Fibroblast of villous mesenchyme (primary cell): ENCODE measurements around the gene SLC25A48. TPM values are rescaled to one million over a fixed set of nuclear protein-coding genes. Genes with fewer than 3 reads are reported as not detected.
A peak's percentile ranks its signal among the peaks of the same experiment; 100 is the strongest.

Source experiments
- DNase-seq: peaks from one replicate; pipeline ENCODE4 v3.0.0-alpha.2; 2010; ENCODE audit warnings: low read depth
- H3K4me3 ChIP-seq: 2 replicates; pipeline ENCODE4 v1.5.1; 2011; ENCODE audit warnings: low read depth, mild to moderate bottlenecking, low read length
- CTCF ChIP-seq: IDR thresholded peaks from 2 replicates; pipeline ENCODE4 v1.5.1; 2012; ENCODE audit warnings: low read depth, mild to moderate bottlenecking, low read length; ENCODE audit not compliant: insufficient read depth
- total RNA-seq: library from RNA; depleted of rRNA; stranded (reverse); fragments of >200 nt; gene quantifications from 2 replicates; pipeline ENCODE4 v1.2.3, GENCODE V29; 2012

Gene SLC25A48
- total RNA-seq, 1 donor, result not detected

GRCh38 chr5:135887447-135887864 is 53.0 kb downstream of the SLC25A48 start:
- no peak overlapping the region for H3K4me3 ChIP-seq
- TF ChIP-seq CTCF, result peak; percentile 87
- peak; percentile 68 for DNase-seq

- DNase-seq, result peak; percentile 48
- TF ChIP-seq CTCF, result no peak
- no peak overlapping the region for H3K4me3 ChIP-seq
Observed at GRCh38 chr5:135887881-135888614, 53.6 kb downstream of the SLC25A48 start.

GRCh38 chr5:135890296-135890695 is 55.8 kb downstream of the SLC25A48 start:
- no peak for DNase-seq
- no peak overlapping the region for H3K4me3 ChIP-seq
- TF ChIP-seq CTCF, result no peak

- no peak for DNase-seq
- H3K4me3 ChIP-seq, result no peak overlapping the region
- TF ChIP-seq CTCF, result no peak
Observed at GRCh38 chr5:135890867-135891266, 56.4 kb downstream of the SLC25A48 start.

- no peak for TF ChIP-seq CTCF
- no peak overlapping the region for H3K4me3 ChIP-seq
- DNase-seq, result peak; percentile 42
Observed at GRCh38 chr5:135891268-135891667, 56.8 kb downstream of the SLC25A48 start.

- DNase-seq, result no peak
- H3K4me3 ChIP-seq, result no peak overlapping the region
- peak; percentile 14 for TF ChIP-seq CTCF
Observed at GRCh38 chr5:135891791-135892190, 57.3 kb downstream of the SLC25A48 start.

- no peak overlapping the region for H3K4me3 ChIP-seq
- no peak for TF ChIP-seq CTCF
- no peak for DNase-seq
Observed at GRCh38 chr5:135894276-135894675, 59.8 kb downstream of the SLC25A48 start.
